CD4-positive, alpha-beta T cell treated with Interferon alpha-2 for 1 hour (primary cell): ENCODE measurements around the gene SCN1B.
"Not testable (repeated sequence)": the region's sequence is repeated elsewhere in the genome, so short reads cannot be mapped to it uniquely, and the experiment has no call there.

ENCODE experiments used
- DNase-seq, 2 donors: peaks; one replicate each; pipeline ENCODE4 v3.0.0-alpha.2; 2020 to 2022

The SCN1B gene

GRCh38 chr19:35030257-35031071 lies at the start of gene SCN1B:
TSS of gene SCN1B (plus strand) at chr19:35030470. CDS start at chr19:35030821, 351 bp downstream.
- DNase-seq, result peak; percentile 33 to 61

GRCh38 chr19:34982275-34982674 lies 48.0 kb upstream of the SCN1B start:
- DNase-seq, result no peak

- no peak for DNase-seq
Observed at GRCh38 chr19:34983786-34984185, 46.5 kb upstream of the SCN1B start.

- DNase-seq, result no peak
Observed at GRCh38 chr19:34984287-34984686, 46.0 kb upstream of the SCN1B start.

- no peak for DNase-seq
Observed at GRCh38 chr19:34985249-34986022, 44.8 kb upstream of the SCN1B start.

GRCh38 chr19:34988119-34988518 lies 42.2 kb upstream of the SCN1B start:
- no peak for DNase-seq

- DNase-seq, result no peak
Observed at GRCh38 chr19:34989298-34989697, 41.0 kb upstream of the SCN1B start.

GRCh38 chr19:34990578-34991192 lies 39.6 kb upstream of the SCN1B start:
- no peak for DNase-seq

GRCh38 chr19:34991542-34992333 lies 38.5 kb upstream of the SCN1B start:
- DNase-seq, result no peak

GRCh38 chr19:34992582-34992981 lies 37.7 kb upstream of the SCN1B start:
- not testable (repeated sequence) for DNase-seq

GRCh38 chr19:34994286-34994642 lies 36.0 kb upstream of the SCN1B start:
- DNase-seq, result no peak

- DNase-seq, result no peak
Observed at GRCh38 chr19:34994643-34995541, 35.4 kb upstream of the SCN1B start.

- DNase-seq, result no peak
Observed at GRCh38 chr19:34995551-34995950, 34.7 kb upstream of the SCN1B start.

GRCh38 chr19:34997071-34997617 lies 33.1 kb upstream of the SCN1B start:
- DNase-seq, result peak in 1 of 2 donors; percentile 55

- DNase-seq, result not testable (repeated sequence)
Observed at GRCh38 chr19:34998224-34998623, 32.0 kb upstream of the SCN1B start.

GRCh38 chr19:34998777-34999497 lies 31.3 kb upstream of the SCN1B start:
- DNase-seq, result no peak

- DNase-seq, result peak; percentile 74 to 79
Observed at GRCh38 chr19:34999498-35000337, 30.6 kb upstream of the SCN1B start, which contains the start of gene GRAMD1A. TSS of gene GRAMD1A (plus strand) at chr19:35000323. CDS start at chr19:35000479, 156 bp downstream.

GRCh38 chr19:35000338-35000646 lies 30.0 kb upstream of the SCN1B start:
- no peak for DNase-seq

- DNase-seq, result peak; percentile 57 to 63
Observed at GRCh38 chr19:35000647-35001501, 29.4 kb upstream of the SCN1B start.
